ENCODE data around the gene SELENOO. TPM values are rescaled to one million over a fixed set of nuclear protein-coding genes. Genes with fewer than 3 reads are reported as not detected.

SELENOO gene
- total RNA-seq, 2 experiments from 2014 or later = 26.0 to 26.1 TPM

DNA sequence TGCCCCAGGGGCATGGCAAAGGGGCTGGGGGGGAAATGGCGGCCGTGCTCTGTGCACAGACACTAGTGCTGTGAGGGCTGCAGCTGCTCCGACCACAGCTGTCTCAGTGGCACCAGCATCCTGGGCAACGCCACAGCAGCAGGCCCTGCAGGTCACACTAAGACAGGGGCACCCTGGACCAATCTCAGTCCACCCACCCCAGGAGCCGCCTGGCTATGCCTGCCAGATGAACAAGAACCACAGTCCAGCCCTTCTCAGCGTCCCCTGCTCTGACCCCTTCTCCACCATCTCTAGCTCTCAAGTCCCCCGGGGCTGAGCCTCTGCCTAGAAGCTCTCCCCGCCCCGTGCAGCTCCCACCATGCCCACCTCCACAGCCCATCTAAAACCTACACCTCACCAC lies 27.6 kb downstream of the SELENOO start:
- TF ChIP-seq, protein P1, sequence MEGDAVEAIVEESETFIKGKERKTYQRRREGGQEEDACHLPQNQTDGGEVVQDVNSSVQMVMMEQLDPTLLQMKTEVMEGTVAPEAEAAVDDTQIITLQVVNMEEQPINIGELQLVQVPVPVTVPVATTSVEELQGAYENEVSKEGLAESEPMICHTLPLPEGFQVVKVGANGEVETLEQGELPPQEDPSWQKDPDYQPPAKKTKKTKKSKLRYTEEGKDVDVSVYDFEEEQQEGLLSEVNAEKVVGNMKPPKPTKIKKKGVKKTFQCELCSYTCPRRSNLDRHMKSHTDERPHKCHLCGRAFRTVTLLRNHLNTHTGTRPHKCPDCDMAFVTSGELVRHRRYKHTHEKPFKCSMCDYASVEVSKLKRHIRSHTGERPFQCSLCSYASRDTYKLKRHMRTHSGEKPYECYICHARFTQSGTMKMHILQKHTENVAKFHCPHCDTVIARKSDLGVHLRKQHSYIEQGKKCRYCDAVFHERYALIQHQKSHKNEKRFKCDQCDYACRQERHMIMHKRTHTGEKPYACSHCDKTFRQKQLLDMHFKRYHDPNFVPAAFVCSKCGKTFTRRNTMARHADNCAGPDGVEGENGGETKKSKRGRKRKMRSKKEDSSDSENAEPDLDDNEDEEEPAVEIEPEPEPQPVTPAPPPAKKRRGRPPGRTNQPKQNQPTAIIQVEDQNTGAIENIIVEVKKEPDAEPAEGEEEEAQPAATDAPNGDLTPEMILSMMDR (IDR thresholded peaks at IDR 0.05) = no peak
- H3K4me1 ChIP-seq (ENCODE audit: insufficient read depth, low read length) = no peaks in the 10 kb centered on the region
- intact Hi-C loops (cut with DNase I, micrococcal nuclease) = no loop called here
- no peaks in the 10 kb centered on the region for H3K9me3 ChIP-seq (ENCODE audit: control insufficient read depth in 1 of 2, insufficient read depth in 1 of 2, low read length in 2 of 2)
- Mint-ChIP-seq H3K27me3 (no peaks in the 10 kb centered on the region), H3K4me1 (ENCODE audit: low read depth) (peaks cover 4% of the 10 kb centered on the region), H3K27ac (no peak overlapping the region), H3K4me3 (no peak overlapping the region), H3K9me3 (no peaks in the 10 kb centered on the region), H3K36me3 (ENCODE audit: low read depth) (peaks cover 58% of the 10 kb centered on the region)
- ATAC-seq (ENCODE audit: poor library complexity) (no peak), DNase-seq (no peak)
- no peaks in the 10 kb centered on the region for H3K27me3 ChIP-seq (ENCODE audit: control insufficient read depth in 1 of 2, insufficient read depth in 2 of 2, low read length in 2 of 2)
- H3K4me3 ChIP-seq (ENCODE audit: low read length) = no peak overlapping the region
- ChIA-PET CTCF (no interaction called here), POLR2A (no interaction called here)
- peaks cover 51% of the 10 kb centered on the region for H3K36me3 ChIP-seq (ENCODE audit: insufficient read depth, low read length)
- H3K27ac ChIP-seq (ENCODE audit: low read depth in 1 of 2, low read length in 2 of 2) = no peak overlapping the region

DNA sequence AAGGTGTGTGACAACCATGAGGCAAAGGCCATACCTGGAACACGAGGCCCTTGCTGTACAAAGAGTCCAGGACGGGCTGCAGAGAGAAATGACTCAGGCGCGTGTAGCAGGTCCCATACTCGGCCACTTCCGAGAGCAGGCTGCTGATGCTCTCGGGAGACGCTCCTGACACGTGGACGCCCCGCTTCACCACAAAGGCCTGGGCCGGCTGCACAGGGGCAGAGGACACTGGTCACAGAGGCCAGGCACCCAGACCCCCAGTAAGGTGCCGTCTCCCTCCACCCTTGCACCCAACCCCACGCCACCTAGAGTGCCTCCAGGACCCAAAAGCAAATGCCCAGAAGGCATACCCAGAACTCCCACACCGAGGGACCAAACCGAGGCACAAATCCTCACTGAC lies 28.6 kb downstream of the SELENOO start:
- no peaks in the 10 kb centered on the region for H3K9me3 ChIP-seq (ENCODE audit: control insufficient read depth in 1 of 2, insufficient read depth in 1 of 2, low read length in 2 of 2)
- TF ChIP-seq, protein P1 (IDR thresholded peaks at IDR 0.05) = no peak
- intact Hi-C loops (cut with DNase I, micrococcal nuclease) = no loop called here
- no peak overlapping the region for H3K27ac Mint-ChIP-seq
- H3K27ac ChIP-seq (ENCODE audit: low read depth in 1 of 2, low read length in 2 of 2) = no peak overlapping the region
- peaks cover 1% of the 10 kb centered on the region for H3K4me1 ChIP-seq (ENCODE audit: insufficient read depth, low read length)
- no peaks in the 10 kb centered on the region for H3K27me3 Mint-ChIP-seq
- H3K36me3 Mint-ChIP-seq (ENCODE audit: low read depth) = peaks cover 55% of the 10 kb centered on the region
- CTCF ChIA-PET = no interaction called here
- peaks cover 4% of the 10 kb centered on the region for H3K4me1 Mint-ChIP-seq (ENCODE audit: low read depth)
- no peaks in the 10 kb centered on the region for H3K9me3 Mint-ChIP-seq
- H3K4me3 Mint-ChIP-seq = no peak overlapping the region
- no peak for ATAC-seq (ENCODE audit: poor library complexity)
- no peak for DNase-seq
- H3K27me3 ChIP-seq (ENCODE audit: control insufficient read depth in 1 of 2, insufficient read depth in 2 of 2, low read length in 2 of 2) = no peaks in the 10 kb centered on the region
- peaks cover 43% of the 10 kb centered on the region for H3K36me3 ChIP-seq (ENCODE audit: insufficient read depth, low read length)
- POLR2A ChIA-PET = no interaction called here
- H3K4me3 ChIP-seq (ENCODE audit: low read length) = no peak overlapping the region

DNA sequence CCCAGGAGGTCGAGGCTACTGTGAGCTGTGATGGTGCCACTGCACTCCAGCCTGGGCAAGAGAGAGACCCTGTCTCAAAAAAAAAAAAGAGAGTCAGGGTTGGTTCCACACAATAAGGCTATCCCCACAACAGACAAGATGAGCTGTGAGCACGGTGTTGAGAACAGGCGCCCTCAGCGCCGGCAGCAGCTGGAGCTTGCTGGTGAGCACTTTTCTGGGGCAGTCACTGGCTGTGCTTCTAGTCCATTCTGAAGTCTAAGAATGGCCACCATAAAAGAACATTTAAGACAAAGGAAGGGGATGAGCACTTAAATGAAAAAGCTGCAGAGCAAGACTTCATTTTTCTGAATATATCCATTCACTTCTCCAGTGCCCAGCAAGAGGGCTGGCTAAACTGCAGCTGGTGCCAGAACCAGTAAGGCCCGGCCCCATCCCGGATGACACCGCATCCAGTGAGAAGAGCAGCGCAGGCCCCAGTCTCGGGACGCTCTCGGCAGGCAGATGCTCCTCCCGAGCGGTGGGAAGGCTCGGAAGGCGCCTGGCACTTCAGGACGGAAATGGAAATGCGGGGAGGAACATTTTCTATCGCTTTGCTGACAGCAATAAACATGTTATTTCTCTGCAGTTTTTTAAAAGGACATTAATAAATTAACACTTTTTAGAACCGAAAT lies 31.8 kb downstream of the SELENOO start:
- Histone ChIP-seq H3K4me3 (ENCODE audit: low read length) (no peak overlapping the region), H3K27me3 (ENCODE audit: control insufficient read depth in 1 of 2, insufficient read depth in 2 of 2, low read length in 2 of 2) (no peaks in the 10 kb centered on the region), H3K9me3 (ENCODE audit: control insufficient read depth in 1 of 2, insufficient read depth in 1 of 2, low read length in 2 of 2) (no peaks in the 10 kb centered on the region), H3K36me3 (ENCODE audit: insufficient read depth, low read length) (peaks cover 32% of the 10 kb centered on the region), H3K27ac (ENCODE audit: low read depth in 1 of 2, low read length in 2 of 2) (no peak overlapping the region), H3K4me1 (ENCODE audit: insufficient read depth, low read length) (peaks cover 8% of the 10 kb centered on the region)
- Mint-ChIP-seq H3K9me3 (no peaks in the 10 kb centered on the region), H3K4me1 (ENCODE audit: low read depth) (peaks cover 10% of the 10 kb centered on the region), H3K27me3 (no peaks in the 10 kb centered on the region), H3K4me3 (no peak overlapping the region), H3K27ac (no peak overlapping the region), H3K36me3 (ENCODE audit: low read depth) (peaks cover 58% of the 10 kb centered on the region)
- ChIA-PET CTCF (no interaction called here), POLR2A (no interaction called here)
- intact Hi-C loops (cut with DNase I, micrococcal nuclease) = no loop called here
- ATAC-seq (ENCODE audit: poor library complexity) = no peak
- TF ChIP-seq, protein P1 (IDR thresholded peaks at IDR 0.05) = no peak
- no peak for DNase-seq
